ENCODE results near the gene DNAI2. TPM values are rescaled to one million over a fixed set of nuclear protein-coding genes. Genes with fewer than 3 reads are reported as not detected.

DNAI2 gene
- total RNA-seq, 4 donors from 2014 or later, result not detected

DNA sequence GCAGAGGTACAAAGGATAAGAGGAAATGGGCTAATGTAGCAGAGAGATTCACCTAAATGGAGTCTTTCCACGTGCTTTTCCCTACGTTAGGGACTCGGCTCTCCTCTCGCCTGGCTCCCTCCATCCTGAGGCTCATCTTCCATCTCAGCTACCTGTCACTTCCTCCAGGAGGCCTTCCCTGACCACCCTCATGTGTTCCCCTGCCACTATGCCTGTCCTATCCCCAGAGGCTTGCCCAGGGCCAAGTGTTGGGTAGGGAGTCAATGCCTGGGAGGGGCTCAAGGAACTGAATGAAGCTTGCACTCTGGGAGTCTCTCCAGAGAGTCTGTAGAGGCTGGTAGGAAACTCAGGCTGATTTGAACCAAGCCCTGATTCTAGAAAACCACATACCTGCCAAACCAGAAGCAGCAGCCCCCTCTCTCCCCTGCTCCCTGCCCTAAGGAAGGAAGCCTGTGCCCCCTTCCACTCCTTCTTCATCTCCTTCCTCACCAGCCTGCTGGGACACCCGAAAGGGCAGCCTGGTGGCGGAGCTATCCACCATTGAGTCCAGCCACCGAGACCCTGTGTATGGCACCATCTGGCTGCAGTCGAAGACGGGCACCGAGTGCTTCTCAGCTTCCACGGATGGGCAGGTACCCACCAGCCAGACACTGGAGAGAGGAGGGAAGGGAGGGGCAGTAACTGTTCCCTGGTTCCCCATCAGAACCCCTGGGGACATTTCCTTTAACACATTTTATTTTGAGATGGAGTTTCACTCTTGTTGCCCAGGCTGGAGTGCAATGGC lies 25.4 kb downstream of the DNAI2 start:
- H3K4me3 ChIP-seq, result no peak overlapping the region
- WGBS, result 91% methylated on average over 11 of the region's 11 CpGs
- no peaks in the 10 kb centered on the region for H3K36me3 ChIP-seq
- peaks cover 12% of the 10 kb centered on the region for H3K27me3 ChIP-seq
- no peak for TF ChIP-seq POLR2AphosphoS5 (IDR thresholded peaks at IDR 0.05)
- TF ChIP-seq EP300 (IDR thresholded peaks at IDR 0.05), result no peak
- TF ChIP-seq, protein P1, sequence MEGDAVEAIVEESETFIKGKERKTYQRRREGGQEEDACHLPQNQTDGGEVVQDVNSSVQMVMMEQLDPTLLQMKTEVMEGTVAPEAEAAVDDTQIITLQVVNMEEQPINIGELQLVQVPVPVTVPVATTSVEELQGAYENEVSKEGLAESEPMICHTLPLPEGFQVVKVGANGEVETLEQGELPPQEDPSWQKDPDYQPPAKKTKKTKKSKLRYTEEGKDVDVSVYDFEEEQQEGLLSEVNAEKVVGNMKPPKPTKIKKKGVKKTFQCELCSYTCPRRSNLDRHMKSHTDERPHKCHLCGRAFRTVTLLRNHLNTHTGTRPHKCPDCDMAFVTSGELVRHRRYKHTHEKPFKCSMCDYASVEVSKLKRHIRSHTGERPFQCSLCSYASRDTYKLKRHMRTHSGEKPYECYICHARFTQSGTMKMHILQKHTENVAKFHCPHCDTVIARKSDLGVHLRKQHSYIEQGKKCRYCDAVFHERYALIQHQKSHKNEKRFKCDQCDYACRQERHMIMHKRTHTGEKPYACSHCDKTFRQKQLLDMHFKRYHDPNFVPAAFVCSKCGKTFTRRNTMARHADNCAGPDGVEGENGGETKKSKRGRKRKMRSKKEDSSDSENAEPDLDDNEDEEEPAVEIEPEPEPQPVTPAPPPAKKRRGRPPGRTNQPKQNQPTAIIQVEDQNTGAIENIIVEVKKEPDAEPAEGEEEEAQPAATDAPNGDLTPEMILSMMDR (IDR thresholded peaks at IDR 0.05), result no peak
- no peak for TF ChIP-seq POLR2A (IDR thresholded peaks at IDR 0.05)
- H3K27ac ChIP-seq, result no peak overlapping the region
- DNase-seq (ENCODE audit: low spot score in 2 of 2), result no peak
- H3K4me1 ChIP-seq, result peaks cover 3% of the 10 kb centered on the region
- H3K9me3 ChIP-seq, result no peaks in the 10 kb centered on the region

DNA sequence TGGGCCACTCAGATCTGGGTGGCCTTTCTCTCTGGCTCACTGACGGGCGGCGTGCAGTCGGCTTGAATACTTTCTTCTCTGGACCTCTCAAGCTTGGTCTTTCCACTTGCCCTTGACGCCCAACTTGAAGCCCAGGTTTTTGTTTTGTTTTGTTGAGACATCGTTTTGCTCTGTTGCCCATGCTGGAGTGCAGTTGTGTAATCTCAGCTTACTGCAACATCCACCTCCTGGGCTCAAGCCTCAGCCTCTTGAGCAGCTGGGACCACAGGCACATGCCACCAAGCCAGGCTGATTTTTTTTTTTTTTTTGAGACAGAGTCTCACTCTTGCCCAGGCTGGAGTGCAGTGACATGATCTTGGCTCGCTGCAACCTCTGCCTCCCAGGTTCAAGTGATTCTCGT lies 29.3 kb downstream of the DNAI2 start:
- no peaks in the 10 kb centered on the region for H3K4me1 ChIP-seq
- WGBS, result 95% methylated on average over 8 of the region's 8 CpGs
- no peak for DNase-seq (ENCODE audit: low spot score in 2 of 2)
- TF ChIP-seq POLR2AphosphoS5 (IDR thresholded peaks at IDR 0.05) (no peak), EP300 (IDR thresholded peaks at IDR 0.05) (no peak), POLR2A (IDR thresholded peaks at IDR 0.05) (no peak)
- TF ChIP-seq, protein P1 (IDR thresholded peaks at IDR 0.05), result no peak
- no peaks in the 10 kb centered on the region for H3K36me3 ChIP-seq
- H3K27me3 ChIP-seq, result peaks cover 5% of the 10 kb centered on the region
- H3K4me3 ChIP-seq, result no peak overlapping the region
- H3K27ac ChIP-seq, result no peak overlapping the region
- H3K9me3 ChIP-seq, result no peaks in the 10 kb centered on the region

DNA sequence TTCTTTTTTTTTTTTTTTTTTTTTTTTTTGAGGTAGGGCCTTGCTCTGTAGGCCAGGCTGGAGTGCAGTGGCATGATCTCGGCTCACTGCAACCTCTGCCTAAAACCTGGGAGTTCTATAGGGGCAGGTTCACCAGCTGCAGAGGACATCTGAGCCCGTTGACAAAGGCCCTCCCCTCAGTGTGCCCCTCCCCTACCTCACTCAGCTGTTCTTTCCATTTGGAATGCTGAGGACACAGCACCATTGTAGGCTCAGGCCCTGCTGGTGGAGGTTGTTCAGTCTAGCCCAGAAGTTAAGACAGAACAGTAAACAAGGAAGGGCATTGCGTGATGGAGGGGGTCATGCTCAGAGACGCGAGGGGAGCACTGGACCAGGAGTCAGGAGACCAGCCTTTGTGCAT lies 30.1 kb downstream of the DNAI2 start:
- TF ChIP-seq EP300 (IDR thresholded peaks at IDR 0.05), result no peak
- TF ChIP-seq POLR2A (IDR thresholded peaks at IDR 0.05), result no peak
- TF ChIP-seq, protein P1 (IDR thresholded peaks at IDR 0.05), result no peak
- no peak for TF ChIP-seq POLR2AphosphoS5 (IDR thresholded peaks at IDR 0.05)
- Histone ChIP-seq H3K36me3 (no peaks in the 10 kb centered on the region), H3K27ac (no peak overlapping the region), H3K27me3 (peaks cover 5% of the 10 kb centered on the region), H3K4me1 (no peaks in the 10 kb centered on the region), H3K9me3 (no peaks in the 10 kb centered on the region), H3K4me3 (no peak overlapping the region)
- no peak for DNase-seq (ENCODE audit: low spot score in 2 of 2)
- WGBS, result 86% methylated on average over 5 of the region's 5 CpGs

DNA sequence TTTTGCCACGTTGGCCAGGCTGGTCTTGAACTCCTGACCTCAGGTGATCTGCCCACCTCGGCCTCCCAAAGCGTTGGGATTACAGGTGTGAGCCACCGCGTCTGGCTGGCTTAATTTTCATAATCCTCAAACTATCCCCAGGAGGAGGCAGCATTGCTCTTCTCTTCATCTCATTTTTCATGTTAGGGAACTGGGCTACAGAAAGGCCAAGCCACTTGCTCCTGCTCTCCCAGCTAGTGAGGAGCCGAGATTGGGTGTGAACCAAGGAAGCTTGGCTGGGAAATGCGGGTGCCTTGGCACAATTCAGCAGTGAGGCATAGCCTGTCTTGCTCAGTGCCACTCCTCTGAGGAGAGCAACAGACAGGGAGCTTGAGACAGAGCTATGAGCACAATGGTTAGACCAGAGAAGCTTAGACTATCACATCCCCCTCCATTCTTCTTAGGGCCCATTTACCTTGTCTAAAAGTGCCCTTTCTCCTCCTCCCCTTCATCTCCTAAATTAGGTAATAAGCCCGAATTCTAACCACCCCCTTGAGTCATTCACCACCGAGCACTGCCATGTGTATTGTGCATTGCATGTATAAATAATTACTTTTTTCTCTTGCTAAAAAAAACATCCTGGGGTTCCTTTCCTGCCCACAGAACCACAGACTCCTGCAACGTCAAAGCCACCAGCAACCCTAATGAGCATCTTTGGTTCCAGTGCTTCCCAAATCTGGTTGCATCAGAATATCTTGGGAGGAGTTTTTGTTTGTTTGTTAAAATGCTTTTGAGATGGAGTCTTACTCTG lies 32.0 kb downstream of the DNAI2 start:
- WGBS, result 54% methylated on average over 10 of the region's 10 CpGs
- H3K4me1 ChIP-seq, result no peaks in the 10 kb centered on the region

More for the DNA sequence above, 32.0 kb downstream of the DNAI2 start:
- H3K27me3 ChIP-seq, result peaks cover 7% of the 10 kb centered on the region
- H3K36me3 ChIP-seq, result no peaks in the 10 kb centered on the region
- TF ChIP-seq EP300 (IDR thresholded peaks at IDR 0.05), result no peak
- no peak for TF ChIP-seq POLR2A (IDR thresholded peaks at IDR 0.05)
- TF ChIP-seq POLR2AphosphoS5 (IDR thresholded peaks at IDR 0.05), result no peak
- TF ChIP-seq, protein P1 (IDR thresholded peaks at IDR 0.05), result no peak
- DNase-seq (ENCODE audit: low spot score in 2 of 2), result no peak
- H3K4me3 ChIP-seq, result no peak overlapping the region
- no peak overlapping the region for H3K27ac ChIP-seq
- H3K9me3 ChIP-seq, result no peaks in the 10 kb centered on the region
